ENCODE measurements around the gene FAM181A.

The FAM181A gene

DNA sequence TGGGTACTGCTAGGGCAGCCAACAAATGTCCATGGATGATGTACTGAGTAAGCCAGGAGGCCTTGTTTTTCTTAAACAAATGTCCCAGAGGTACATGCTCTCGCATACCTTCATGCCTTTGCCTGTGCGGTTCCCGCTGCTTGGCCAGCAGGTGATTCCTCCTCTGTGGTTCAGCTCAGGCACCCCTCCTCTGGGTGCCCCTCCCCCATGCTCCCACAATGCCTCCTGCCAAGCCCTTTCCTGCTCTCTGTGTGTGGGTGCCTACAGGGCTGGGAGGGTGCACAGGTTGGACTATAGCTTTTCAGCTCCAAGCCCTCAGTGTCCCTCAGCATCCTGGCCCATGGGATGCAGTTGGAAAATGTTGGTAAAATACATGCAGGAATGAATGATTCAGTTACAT lies 25.7 kb downstream of the FAM181A start:
- no peak for DNase-seq

DNA sequence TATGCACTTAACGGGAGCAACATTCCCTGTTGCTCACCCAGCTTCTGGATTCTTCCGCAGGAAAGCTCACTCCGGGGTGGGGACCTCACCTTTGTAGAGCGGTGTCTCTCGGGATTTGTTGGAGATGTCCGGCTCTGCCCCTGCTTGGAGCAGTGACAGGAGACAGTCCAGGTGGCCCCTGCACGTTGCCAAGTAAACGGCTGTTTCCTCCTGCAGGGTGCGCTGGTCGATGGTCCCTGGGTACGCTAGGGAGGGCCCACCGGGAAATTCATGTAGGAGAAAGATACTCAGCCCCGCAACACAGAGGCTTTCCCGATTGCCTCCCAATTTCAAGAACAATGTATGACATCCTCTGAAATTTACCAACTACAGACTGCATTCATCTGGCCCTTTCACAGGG lies 26.1 kb downstream of the FAM181A start:
- DNase-seq, result no peak

DNA sequence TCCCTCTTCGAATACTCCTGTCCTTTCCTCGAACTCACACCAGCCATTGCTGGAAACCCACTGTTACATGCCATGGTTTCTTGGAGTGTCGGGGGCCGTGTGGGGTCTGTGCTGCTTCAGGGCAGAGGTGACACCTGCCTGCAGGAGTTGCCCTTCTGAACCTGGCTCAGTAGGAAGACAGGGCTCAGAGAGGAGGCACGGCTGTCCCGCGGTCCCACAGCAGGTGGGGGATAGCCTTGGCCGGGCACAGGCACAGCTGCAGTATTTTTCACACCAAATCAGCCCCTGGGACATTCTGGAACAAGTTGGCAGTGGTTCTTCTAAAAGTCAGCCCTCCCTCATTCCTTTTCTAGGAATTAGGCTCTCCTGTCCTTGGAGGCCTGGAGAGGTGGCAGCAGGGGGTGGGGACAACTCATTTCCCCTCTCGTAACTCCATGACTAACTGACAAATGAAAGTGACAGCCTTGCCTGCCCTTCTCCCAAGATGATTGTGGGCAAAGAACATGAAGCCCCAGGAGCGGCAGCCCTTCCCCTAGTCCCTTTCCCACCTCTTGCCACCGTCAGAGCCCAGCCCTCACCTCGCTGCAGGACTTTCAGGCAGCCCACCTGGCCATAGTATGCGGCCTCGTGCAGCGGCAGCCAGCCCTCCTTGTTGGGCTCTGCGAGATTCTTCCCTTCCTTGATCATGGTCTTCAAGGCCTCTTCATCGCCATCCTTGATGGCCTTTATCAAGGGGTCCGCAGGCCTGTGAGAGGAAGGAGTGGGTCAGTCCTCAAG lies 26.8 kb downstream of the FAM181A start:
- DNase-seq, result no peak

- no peak for DNase-seq
These were observed 27.3 kb downstream of the FAM181A start for GRCh38 chr14:93954516-93954830.

DNA sequence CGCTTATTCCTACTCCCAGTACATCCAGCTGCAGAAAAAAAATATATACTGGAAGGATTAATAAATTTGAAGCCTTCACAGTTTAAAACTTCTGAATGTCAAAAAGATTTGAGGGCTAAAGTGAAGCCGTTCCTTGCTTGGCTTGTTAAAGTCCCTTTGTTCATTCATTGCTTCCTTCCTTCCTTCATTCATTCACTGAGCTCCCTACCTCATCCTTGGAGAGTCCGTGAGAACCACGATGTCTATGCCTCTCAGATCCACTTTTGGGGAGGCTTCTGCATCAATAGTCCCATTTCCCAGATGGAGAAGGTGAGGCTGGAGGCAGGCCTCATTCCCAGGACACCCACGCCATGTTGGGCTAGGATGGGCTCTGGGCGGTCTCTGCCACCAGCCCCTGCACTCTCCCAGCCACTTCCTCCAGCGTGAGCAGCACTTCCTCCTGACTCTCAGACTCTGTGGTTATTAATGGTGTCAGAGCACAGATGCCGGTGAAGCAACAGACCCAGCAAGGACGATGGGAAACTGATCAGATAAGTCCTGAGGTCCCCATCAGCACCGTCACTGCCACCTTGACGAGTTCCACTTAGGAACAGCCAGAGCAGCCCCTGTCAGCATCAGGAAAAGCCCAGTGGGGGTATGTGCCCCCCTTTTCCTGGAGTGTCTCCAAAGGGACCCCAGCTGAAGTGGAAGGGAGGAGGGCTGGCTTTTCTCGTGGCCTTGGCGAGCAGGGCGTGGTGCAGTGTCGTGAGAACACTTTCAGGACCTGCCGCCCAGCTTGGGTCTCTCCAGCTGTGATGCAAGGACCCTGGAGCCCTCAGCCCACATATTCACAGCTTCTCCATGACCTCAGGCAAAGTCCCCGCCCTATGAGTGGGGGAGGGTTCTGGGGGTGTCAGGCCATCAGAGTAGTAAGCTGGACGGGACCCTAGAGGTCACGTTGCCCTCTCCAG lies 28.0 kb downstream of the FAM181A start:
- no peak for DNase-seq

- DNase-seq, result no peak
These were observed 28.8 kb downstream of the FAM181A start for GRCh38 chr14:93955850-93956481.

DNA sequence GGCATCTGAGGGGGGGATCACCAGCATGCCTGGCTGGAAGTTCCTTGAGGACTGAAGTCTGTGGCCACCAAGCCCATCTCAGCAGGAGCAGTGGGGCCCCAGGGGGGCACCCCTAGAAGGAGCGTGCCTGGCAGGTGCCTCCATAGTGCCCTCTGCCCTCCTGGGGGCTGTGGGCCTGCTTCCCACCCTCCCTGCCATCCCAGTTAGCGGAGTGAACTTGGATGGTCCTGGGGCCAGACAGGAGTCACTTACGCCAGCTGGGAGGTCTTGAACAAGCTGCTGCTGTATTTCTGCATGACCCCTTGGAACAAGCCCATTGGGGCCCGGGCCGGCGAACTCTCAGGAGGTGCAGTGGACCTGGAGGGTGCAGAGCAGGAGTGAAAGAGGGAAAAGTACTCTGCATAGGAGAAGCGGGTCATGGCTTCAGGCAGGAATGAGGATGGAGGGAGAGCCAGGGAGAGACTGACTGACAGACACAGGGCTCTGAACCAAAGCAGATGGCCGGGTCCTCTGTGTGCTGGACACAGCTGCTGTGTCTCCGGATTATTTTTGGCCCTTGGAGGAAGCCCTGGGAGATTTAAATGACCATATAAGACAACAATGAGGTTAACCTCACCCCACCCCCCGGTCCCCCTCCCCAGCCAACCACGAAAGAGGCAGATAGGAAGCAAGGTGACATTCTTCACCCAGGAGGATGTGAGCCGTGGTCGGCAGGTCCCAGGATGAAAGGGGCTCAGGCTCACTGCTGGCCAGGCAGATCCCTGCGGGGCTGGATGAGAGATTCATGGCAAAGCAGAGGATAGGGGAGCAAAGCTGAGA lies 29.6 kb downstream of the FAM181A start:
- DNase-seq, result no peak

- no peak for DNase-seq
These were observed 30.2 kb downstream of the FAM181A start for GRCh38 chr14:93957333-93957710.

DNA sequence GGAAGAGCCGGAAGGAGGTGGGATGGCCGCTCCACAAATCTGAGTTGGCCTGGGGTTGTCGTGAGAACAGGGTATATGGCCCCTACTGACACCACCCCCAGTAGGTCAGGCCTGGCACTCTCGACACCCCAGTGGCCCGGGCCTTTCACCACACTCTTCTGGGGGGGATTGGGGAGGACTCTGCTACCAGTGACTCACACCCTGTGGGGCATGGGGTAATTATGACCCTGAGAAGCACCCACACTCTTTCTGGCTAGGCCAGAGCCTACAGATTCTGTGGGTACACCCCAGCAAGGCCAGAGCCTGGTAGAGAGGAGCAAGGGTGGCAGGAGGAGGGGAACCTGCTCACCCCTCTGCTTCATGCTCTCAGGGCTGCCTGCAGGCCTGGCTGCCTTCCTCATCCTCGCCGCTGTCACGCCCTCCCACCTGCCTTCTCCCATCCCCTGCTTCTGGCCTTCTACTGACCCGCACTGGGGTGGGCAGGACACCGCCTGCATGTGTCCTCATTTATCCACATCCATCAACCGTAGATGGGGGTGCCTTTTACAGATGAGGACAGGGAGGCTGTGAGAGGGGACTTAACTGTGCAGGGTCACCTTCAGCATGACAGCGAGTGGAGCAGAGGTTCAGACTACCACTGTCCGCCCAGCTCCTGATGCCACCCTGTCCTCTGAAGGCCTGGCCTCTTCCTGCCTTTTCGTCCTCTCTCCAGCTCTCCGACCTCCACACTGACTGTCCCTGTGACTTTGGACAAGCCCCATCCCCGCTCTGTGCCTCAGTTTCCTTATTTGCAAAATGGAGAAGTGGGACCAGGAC lies 30.8 kb downstream of the FAM181A start:
- no peak for DNase-seq

GRCh38 chr14:93958567-93959238 lies 31.6 kb downstream of the FAM181A start:
- no peak for DNase-seq

DNA sequence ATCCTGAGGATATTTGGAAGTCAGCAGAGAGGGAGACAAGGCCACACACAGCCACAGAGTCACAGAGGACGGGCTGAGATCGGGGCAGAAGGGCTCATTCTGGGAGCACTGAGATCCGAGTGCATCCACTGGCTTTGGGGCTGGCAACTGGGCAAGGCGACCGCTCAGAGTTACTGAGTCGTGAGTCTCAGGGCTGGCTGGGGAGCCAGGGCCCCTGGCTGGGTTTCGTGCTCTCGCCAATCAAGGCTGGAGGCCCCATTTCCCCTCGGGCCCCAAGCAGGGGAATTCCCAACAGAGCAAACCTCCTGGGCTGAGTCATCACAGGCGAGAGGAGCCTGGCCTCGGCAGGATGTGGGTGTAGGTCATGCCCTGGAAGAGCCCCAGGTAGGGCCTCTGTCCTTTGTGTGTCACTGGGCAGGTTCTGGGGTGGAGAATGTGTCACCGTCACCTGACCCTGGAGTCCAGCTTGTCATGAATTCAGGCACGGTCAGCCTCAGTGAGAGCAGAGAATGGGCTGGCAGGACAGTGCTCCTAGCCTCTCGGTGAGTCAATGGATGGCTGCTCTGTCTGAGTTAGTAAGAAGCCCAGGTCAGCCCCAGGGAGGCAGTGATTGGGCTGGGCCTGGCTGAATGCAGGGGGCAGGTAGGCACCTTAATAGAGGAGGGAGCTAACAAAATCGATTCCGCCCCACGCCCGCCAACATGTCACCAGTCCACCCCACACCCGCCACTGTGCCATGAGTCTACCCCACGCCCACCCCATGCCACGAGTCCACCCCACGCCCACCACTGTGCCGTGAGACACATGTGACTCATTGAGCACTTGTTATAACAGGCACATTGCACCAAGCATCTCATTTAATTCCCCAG lies 32.3 kb downstream of the FAM181A start:
- peak; percentile 85 to 89 for DNase-seq

GRCh38 chr14:93960108-93960475 lies 32.9 kb downstream of the FAM181A start:
- DNase-seq, result peak in 1 of 2 experiments; percentile 37

- no peak for DNase-seq
These were observed 33.8 kb downstream of the FAM181A start for GRCh38 chr14:93960774-93961438.

DNA sequence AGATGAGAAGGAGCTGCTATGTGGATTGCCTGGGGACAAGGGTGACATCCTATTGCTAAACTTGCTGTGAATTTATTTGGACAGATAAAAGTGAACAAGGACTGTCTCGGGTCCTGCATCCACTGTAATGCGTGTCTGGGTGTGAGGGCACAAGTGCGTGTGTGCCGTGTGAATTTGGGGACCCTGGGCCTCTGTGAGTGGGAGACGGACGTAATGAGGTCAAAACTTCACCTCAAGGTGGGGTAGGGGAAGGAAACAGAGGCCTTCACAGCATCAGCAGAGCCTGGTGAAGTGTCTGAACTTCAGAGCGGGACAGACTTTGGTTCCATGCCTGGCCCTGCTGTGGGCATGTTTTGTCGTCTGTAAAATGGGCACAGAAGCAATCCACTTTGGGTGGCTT lies 34.5 kb downstream of the FAM181A start:
- no peak for DNase-seq

GRCh38 chr14:93962701-93963601 lies 35.8 kb downstream of the FAM181A start:
- no peak for DNase-seq

GRCh38 chr14:93963692-93964091 lies 36.5 kb downstream of the FAM181A start:
- no peak for DNase-seq

DNA sequence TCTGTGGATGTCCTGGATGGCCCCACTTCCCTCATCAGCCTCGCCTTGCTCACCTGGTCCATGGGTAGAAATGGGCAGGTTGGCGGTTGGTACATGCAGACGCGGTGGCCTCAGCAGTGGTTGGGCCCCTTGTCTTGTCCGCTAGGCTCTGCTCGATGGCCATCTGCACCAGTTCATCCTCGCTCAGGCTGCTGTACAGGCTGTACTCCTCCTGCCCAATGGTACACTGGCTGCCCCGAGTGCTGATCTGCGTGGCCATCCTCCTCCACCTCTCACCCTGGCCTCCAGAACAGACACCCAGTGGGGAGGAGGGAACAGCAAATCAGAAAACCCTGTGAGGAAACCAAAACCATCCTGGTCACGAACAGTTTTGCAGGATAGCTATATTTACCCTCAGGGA lies 37.1 kb downstream of the FAM181A start:
- DNase-seq, result no peak

GRCh38 chr14:93964820-93965286 lies 37.7 kb downstream of the FAM181A start:
- DNase-seq, result no peak
